ENCODE data around the gene INSC. TPM values are rescaled to one million over a fixed set of nuclear protein-coding genes. Genes with fewer than 3 reads are reported as not detected.

INSC gene
- total and polyA plus RNA-seq, 2 of the 13 experiments (the other 11 are each of a cell fraction or from before 2014, with no cell fraction given) = 0.09 TPM; not detected in 1

DNA sequence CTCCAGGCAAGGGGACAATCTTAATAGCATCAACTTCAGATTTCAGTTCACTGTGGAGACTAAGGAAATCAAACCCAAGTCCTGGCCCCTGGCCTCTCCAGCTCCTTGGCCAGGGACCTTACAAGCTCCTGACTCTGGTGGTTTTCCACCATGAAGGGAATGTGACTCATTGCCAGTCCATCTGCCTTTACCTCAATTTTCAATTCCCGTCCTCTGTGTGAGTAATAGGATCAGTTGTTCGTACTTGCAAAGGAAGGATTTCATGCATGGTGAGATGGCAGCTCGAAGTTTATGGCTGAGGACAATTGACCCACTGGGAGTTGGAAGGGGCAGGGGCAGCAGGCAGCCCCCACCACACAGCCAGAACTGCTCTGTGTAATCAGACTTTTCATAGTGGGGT is 42.5 kb downstream of the INSC start:
- H3K9ac ChIP-seq (ENCODE audit: insufficient read depth, low read depth, low read length) = no peak overlapping the region
- ChIA-PET POLR2A (no interaction called here), CTCF (ENCODE audit: low intra/inter-chr PET ratio, low total read pairs) (interaction anchor here (0.6 kb wide), 1 partner anchor 26 kb away, joined by 4 read pairs; no protein-coding TSS in a partner anchor)
- H3K9me3 ChIP-seq (ENCODE audit: low read length) = no peaks in the 10 kb centered on the region
- no peak overlapping the region for H3K27ac ChIP-seq (ENCODE audit: extremely low read length, insufficient read depth, low read length)
- H3K79me2 ChIP-seq (ENCODE audit: insufficient read depth, low read length) = no peaks in the 10 kb centered on the region
- no peak for ATAC-seq
- in situ Hi-C loops (cut with HindIII; ENCODE audit: extremely low pct_ligation_motif_present, low pct_unique_long_range_greater_than_20kb) = no loop called here
- H3K4me2 ChIP-seq (ENCODE audit: low read depth, low read length) = no peak overlapping the region
- no TSS peak for BruUV-seq (replicated peaks)
- no peaks in the 10 kb centered on the region for H3K36me3 ChIP-seq (replicated peaks in 1 of 2; ENCODE audit: control insufficient read depth in 1 of 2, insufficient read depth in 2 of 2, low read length in 2 of 2)
- H3K4me1 ChIP-seq (ENCODE audit: insufficient read depth, low read length) = no peaks in the 10 kb centered on the region
- no peak overlapping the region for H3K4me3 ChIP-seq (replicated peaks in 1 of 3; ENCODE audit: insufficient read depth in 1 of 3, low read depth in 2 of 3, low read length in 3 of 3)
- no peak for DNase-seq (ENCODE audit: low spot score)
- TF ChIP-seq ZNF749 (CRISPR knock-in tag; IDR thresholded peaks at IDR 0.05; ENCODE audit: borderline replicate concordance) = no peak
- TF ChIP-seq, protein P1, sequence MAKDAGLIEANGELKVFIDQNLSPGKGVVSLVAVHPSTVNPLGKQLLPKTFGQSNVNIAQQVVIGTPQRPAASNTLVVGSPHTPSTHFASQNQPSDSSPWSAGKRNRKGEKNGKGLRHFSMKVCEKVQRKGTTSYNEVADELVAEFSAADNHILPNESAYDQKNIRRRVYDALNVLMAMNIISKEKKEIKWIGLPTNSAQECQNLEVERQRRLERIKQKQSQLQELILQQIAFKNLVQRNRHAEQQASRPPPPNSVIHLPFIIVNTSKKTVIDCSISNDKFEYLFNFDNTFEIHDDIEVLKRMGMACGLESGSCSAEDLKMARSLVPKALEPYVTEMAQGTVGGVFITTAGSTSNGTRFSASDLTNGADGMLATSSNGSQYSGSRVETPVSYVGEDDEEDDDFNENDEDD (CRISPR knock-in tag; IDR thresholded peaks at IDR 0.05; ENCODE audit: borderline replicate concordance) = no peak
- TF ChIP-seq POLR2G (IDR thresholded peaks at IDR 0.05; ENCODE audit: low read depth, low read length) = no peak
- no peak for TF ChIP-seq ZNF3 (CRISPR knock-in tag; IDR thresholded peaks at IDR 0.05)
- TF ChIP-seq ZNF552 (CRISPR knock-in tag; IDR thresholded peaks at IDR 0.05; ENCODE audit: borderline replicate concordance) = no peak
- TF ChIP-seq HDAC2 (CRISPR knock-in tag; IDR thresholded peaks at IDR 0.05) = no peak
- no peak for TF ChIP-seq ZNF7 (CRISPR knock-in tag; IDR thresholded peaks at IDR 0.05)
- whole genome bisulfite sequencing (ENCODE audit: low lambda C conversion rate) = 13% methylated on average over 3 of the region's 3 CpGs
- H4K20me1 ChIP-seq (ENCODE audit: insufficient read depth, low read length) = no peaks in the 10 kb centered on the region
- no peak overlapping the region for H2AFZ ChIP-seq (ENCODE audit: low read length)
- H3K27me3 ChIP-seq (ENCODE audit: control insufficient read depth in 1 of 2, insufficient read depth in 2 of 2, low read length in 2 of 2) = no peaks in the 10 kb centered on the region
- FAIRE-seq = no peak
- intact Hi-C loops (cut with micrococcal nuclease; ENCODE audit: unreplicated experiment) = loop anchor here (5.0 kb wide), 1 partner anchor 55 kb away; no protein-coding TSS in a partner anchor

DNA sequence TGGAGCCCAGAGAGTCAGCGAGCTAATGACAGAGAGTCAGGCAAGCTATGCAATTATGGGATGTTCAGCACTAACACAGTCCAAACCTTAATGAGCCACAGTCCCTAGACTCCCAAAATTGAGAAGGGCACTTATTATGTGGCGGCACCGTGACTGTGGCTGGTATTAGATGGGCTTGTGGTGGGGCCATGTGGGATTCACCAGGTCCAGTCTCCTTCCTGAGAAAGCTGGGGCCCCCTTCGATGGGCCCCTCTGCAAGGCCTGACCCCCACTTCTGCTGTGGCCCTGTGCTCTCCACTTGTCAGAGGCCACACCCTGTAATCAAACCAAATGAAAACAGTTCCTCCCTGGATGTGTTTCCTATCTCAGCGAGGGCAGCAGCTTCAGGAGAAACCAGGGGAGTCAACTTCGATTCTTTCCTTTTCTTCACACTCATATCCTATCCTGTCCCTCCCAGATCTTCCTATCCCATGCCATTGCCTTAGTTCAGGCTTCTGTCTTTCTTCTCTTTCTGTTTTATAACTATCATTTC is 42.9 kb downstream of the INSC start:
- 1% methylated on average over 3 of the region's 6 CpGs for WGBS (ENCODE audit: low lambda C conversion rate)
- in situ Hi-C loops (cut with HindIII; ENCODE audit: extremely low pct_ligation_motif_present, low pct_unique_long_range_greater_than_20kb) = no loop called here
- H4K20me1 ChIP-seq (ENCODE audit: insufficient read depth, low read length) = no peaks in the 10 kb centered on the region
- intact Hi-C loops (cut with micrococcal nuclease; ENCODE audit: unreplicated experiment) = loop anchor here (5.0 kb wide), 1 partner anchor 55 kb away; no protein-coding TSS in a partner anchor
- no TSS peak for BruUV-seq (replicated peaks)
- no peak overlapping the region for H3K4me3 ChIP-seq (replicated peaks in 1 of 3; ENCODE audit: insufficient read depth in 1 of 3, low read depth in 2 of 3, low read length in 3 of 3)
- no peaks in the 10 kb centered on the region for H3K36me3 ChIP-seq (replicated peaks in 1 of 2; ENCODE audit: control insufficient read depth in 1 of 2, insufficient read depth in 2 of 2, low read length in 2 of 2)
- ATAC-seq = no peak
- H3K9me3 ChIP-seq (ENCODE audit: low read length) = no peaks in the 10 kb centered on the region
- no peak overlapping the region for H3K27ac ChIP-seq (ENCODE audit: extremely low read length, insufficient read depth, low read length)
- no peaks in the 10 kb centered on the region for H3K79me2 ChIP-seq (ENCODE audit: insufficient read depth, low read length)
- H3K9ac ChIP-seq (ENCODE audit: insufficient read depth, low read depth, low read length) = no peak overlapping the region
- ChIA-PET CTCF (ENCODE audit: low intra/inter-chr PET ratio, low total read pairs) (interaction anchor here (0.6 kb wide), 1 partner anchor 26 kb away, joined by 4 read pairs; no protein-coding TSS in a partner anchor), POLR2A (no interaction called here)
- no peaks in the 10 kb centered on the region for H3K27me3 ChIP-seq (ENCODE audit: control insufficient read depth in 1 of 2, insufficient read depth in 2 of 2, low read length in 2 of 2)
- H3K4me1 ChIP-seq (ENCODE audit: insufficient read depth, low read length) = no peaks in the 10 kb centered on the region
- DNase-seq (ENCODE audit: low spot score) = no peak
- no peak overlapping the region for H2AFZ ChIP-seq (ENCODE audit: low read length)
- no peak for FAIRE-seq
- no peak overlapping the region for H3K4me2 ChIP-seq (ENCODE audit: low read depth, low read length)
- TF ChIP-seq ZMYM4 (CRISPR knock-in tag; IDR thresholded peaks at IDR 0.05) = no peak
- TF ChIP-seq ZFP1 (CRISPR knock-in tag; IDR thresholded peaks at IDR 0.05) = no peak
- TF ChIP-seq, protein P2, sequence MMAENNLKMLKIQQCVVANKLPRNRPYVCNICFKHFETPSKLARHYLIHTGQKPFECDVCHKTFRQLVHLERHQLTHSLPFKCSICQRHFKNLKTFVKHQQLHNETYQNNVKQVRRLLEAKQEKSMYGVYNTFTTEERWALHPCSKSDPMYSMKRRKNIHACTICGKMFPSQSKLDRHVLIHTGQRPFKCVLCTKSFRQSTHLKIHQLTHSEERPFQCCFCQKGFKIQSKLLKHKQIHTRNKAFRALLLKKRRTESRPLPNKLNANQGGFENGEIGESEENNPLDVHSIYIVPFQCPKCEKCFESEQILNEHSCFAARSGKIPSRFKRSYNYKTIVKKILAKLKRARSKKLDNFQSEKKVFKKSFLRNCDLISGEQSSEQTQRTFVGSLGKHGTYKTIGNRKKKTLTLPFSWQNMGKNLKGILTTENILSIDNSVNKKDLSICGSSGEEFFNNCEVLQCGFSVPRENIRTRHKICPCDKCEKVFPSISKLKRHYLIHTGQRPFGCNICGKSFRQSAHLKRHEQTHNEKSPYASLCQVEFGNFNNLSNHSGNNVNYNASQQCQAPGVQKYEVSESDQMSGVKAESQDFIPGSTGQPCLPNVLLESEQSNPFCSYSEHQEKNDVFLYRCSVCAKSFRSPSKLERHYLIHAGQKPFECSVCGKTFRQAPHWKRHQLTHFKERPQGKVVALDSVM (CRISPR knock-in tag; IDR thresholded peaks at IDR 0.05) = no peak
- no peak for TF ChIP-seq U2AF1 (optimal IDR thresholded peaks at IDR 0.05; ENCODE audit: low read depth, low read length)
- TF ChIP-seq ZFP36L1 (CRISPR knock-in tag; IDR thresholded peaks at IDR 0.05) = no peak
- TF ChIP-seq SOX6 (IDR thresholded peaks at IDR 0.05) = no peak
- no peak for TF ChIP-seq SOX6 (CRISPR knock-in tag; IDR thresholded peaks at IDR 0.05)
- no peak for TF ChIP-seq ZSCAN12 (CRISPR knock-in tag; IDR thresholded peaks at IDR 0.05)
- TF ChIP-seq ZNF329 (CRISPR knock-in tag; IDR thresholded peaks at IDR 0.05; ENCODE audit: low read depth) = no peak

All from HepG2 (cell line).